GM12865 (cell line): Measurements from ENCODE around the gene DLG2.
A peak's percentile ranks its signal among the peaks of the same experiment; 100 is the strongest.

Source experiments
- DNase-seq: peaks from one replicate; pipeline ENCODE4 v3.0.0; 2010; ENCODE audit warnings: low read depth
- H3K4me3 ChIP-seq: 2 replicates; pipeline ENCODE4 v1.5.1; 2011; ENCODE audit warnings: mild to moderate bottlenecking, low read depth, low read length, control low read depth
- CTCF ChIP-seq: IDR thresholded peaks from 2 replicates; pipeline ENCODE4 v1.5.1; 2011; ENCODE audit warnings: low read length, control low read depth, low read depth, inconsistent platforms; ENCODE audit not compliant: insufficient read depth; ENCODE audit errors: missing control alignments

Gene DLG2

GRCh38 chr11:83720675-83721074 lies 1906.5 kb downstream of the DLG2 start:
- no peak overlapping the region for H3K4me3 ChIP-seq
- DNase-seq: no peak
- TF ChIP-seq CTCF: no peak

DNA sequence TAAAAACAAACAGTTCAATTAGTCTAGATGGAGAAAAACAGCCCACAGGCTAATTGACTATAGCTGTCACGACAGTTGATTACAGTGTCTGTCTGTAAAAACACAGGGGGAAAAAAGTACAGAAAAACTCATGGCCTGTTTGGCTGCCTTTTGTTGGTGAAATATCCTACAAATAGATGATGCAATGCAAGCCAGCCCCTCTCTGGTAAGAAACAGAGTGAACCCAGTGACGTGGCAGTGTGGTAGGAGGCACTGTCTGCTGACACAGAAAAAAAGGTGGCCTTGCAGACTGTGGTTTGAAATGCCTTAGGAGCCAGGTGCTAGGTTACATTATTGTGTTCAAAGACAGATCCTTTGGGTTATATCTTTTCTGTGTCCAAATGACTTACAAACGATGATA lies 1909.6 kb downstream of the DLG2 start:
- no peak for DNase-seq
- H3K4me3 ChIP-seq: no peak overlapping the region
- no peak for TF ChIP-seq CTCF

DNA sequence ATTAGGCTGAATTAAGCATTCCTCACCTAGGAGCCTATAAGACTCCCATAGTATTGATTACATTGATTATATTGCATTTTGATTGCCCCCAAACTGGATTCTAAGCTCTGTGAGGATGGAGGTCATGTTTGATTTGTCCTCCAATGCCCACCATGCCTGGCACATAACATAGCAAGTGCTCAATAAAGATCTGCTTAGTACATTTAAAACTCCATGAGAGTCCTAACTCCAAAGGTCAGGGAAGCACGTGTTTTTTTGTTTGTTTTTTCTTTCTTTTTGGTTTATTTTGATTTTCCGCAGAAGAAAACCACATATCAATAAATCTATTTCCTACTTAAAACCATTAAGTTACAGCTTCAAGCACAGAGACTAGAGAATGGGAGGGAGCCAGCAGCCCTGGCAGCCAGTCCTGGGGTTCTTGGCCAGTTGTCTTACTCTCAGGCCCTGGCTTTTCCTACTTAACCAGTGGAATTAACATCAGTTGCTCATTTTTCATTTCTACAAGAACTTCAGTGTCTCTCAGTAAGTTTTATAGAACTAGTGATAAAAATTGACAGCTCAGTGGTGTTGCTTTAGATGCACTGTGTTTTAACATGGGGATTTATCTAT lies 1911.1 kb downstream of the DLG2 start:
- no peak for DNase-seq
- no peak overlapping the region for H3K4me3 ChIP-seq
- TF ChIP-seq CTCF: no peak

GRCh38 chr11:83713708-83714107 lies 1913.4 kb downstream of the DLG2 start:
- TF ChIP-seq CTCF: no peak
- H3K4me3 ChIP-seq: no peak overlapping the region
- DNase-seq: no peak

DNA sequence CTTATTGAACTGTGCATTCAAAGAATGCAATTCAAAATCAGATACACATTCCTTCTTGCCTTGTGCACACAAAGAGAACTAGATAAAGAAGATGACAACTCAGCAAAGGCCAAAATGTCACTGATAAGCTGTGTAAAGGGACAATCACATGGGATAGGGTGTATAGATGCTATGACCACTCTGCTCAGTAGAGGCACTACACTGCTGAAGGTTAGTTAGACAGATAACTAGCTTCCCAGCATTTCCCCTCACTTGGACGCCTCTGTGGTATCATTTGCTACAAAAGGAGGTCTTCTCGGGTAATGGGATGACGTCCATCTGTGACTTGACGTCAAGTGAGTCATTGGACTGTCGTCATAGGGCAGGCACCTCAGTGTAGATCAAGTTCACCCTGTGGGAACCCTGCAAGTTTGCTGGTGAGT lies 1916.0 kb downstream of the DLG2 start:
- no peak for DNase-seq
- H3K4me3 ChIP-seq: no peak overlapping the region
- TF ChIP-seq CTCF: peak; percentile 1

GRCh38 chr11:83709434-83709833 lies 1917.7 kb downstream of the DLG2 start:
- TF ChIP-seq CTCF: no peak

GRCh38 chr11:83706566-83706965 lies 1920.6 kb downstream of the DLG2 start:
- no peak overlapping the region for H3K4me3 ChIP-seq
- no peak for DNase-seq
- no peak for TF ChIP-seq CTCF

More at GRCh38 chr11:83709434-83709833, 1917.7 kb downstream of the DLG2 start:
- H3K4me3 ChIP-seq: no peak overlapping the region
- no peak for DNase-seq
